ENCODE results near the gene RAB11A.

RAB11A gene

DNA sequence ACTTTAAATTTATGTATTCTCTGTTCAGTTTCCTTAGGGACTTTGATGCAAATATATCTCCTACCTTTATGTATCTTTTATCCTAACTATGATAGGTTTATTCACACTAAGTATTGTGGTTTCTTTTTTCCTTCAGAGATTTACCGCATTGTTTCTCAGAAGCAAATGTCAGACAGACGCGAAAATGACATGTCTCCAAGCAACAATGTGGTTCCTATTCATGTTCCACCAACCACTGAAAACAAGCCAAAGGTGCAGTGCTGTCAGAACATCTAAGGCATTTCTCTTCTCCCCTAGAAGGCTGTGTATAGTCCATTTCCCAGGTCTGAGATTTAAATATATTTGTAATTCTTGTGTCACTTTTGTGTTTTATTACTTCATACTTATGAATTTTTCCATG is 18.3 kb downstream of the RAB11A start:
- DNase-seq: no peak

DNA sequence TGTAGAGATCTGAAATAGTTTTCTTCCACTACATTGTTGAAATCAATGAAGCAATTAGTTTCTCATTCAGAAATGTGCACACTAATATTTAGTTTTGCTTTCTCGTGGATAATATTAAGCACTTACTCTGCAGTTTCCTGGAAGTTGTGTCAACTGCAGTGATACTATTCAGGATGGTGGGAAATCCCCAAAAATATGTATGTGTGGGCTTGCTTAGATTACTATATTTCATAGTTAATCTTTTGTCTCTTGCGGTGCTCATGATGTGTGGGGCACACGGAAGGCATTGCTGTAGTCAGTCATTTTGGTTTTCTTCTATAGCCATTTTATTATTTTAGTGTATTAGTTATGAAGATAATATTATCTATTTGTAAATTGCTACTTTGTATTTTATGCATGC is 19.7 kb downstream of the RAB11A start:
- DNase-seq: no peak

- DNase-seq: no peak
Measured at GRCh38 chr15:65893060-65893459, 23.8 kb downstream of the RAB11A start.

- DNase-seq: no peak
Measured at GRCh38 chr15:65896236-65896635, 26.9 kb downstream of the RAB11A start.

DNA sequence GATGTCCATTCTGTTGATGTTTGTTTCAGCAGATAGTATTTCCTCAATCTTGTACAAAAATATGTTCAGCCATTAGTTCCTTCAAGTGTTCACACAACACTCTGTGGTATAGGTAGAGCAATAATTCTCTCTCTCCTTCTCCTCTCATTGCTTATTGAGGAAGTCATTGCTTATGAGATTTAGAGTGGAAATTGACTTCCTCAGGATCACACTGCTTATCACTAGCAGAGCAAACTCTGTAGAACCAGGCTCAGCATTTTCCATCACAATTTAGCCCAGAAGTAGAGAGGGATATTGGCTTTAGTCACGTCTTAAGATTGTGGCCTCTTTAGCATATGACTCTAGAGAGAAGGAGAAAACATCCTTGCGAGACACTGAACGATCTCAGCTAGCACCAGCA is 31.2 kb downstream of the RAB11A start:
- no peak for DNase-seq

GRCh38 chr15:65901336-65901735 is 32.0 kb downstream of the RAB11A start:
- DNase-seq: no peak

GRCh38 chr15:65901836-65902235 is 32.5 kb downstream of the RAB11A start:
- no peak for DNase-seq

DNA sequence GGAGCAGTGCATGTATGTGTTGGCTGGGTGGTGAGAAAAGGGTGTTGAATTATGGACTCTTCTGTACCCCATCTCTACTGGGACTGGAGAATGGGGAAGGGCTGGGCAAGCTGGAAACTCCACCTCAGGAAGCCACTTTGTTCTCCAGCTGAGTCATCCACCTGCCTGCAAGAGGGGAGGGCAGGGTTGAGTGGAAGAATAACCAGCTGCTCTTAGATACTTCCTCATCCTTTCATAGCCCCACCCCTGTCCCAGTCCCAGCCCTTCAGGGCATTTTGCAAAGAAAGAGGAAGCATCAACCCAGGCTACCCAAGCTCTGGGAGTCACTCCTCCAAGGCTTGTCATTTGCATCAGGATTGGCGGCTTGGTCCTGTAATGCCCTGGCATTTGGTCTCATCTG is 33.1 kb downstream of the RAB11A start:
- DNase-seq: peak; percentile 87

DNA sequence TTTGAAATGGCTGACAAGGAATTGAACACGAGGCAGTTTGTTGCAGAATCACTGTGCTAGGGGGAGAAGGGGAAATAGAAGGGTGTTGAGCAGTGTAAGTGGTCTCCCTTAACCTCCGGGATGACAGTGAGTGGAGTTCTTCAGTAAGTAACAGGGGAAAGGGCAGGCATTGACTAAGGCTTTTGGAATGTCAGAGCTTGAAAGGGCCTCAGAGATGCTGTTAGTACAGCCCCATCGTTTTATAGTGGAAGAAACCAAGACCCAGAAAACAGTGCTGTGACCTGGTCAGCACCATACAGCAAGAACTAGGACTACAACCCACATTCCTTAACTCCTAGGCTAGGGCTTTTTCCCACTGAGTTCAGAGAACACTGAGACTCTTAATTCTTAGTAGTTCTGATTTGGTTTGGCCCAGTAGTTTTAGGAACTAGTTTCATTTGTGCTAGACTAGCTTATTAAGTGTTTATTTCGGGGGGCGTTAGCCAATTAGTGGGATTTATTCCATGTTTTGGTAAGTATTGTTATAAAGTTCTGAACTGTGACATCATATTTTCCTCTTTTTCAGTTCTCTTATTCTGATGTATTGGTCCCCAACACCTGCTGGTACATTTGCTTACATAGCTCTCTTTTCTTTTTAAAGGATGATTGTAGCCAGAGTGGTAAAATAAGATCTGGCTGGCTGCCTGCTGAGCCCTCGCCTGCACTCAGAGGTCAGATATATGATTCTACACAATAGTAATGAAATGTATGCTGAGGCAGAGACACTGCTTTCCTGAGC is 34.2 kb downstream of the RAB11A start:
- peak; percentile 50 for DNase-seq

- DNase-seq: no peak
Measured at GRCh38 chr15:65904301-65904700, 35.0 kb downstream of the RAB11A start.

- peak; percentile 24 for DNase-seq
Measured at GRCh38 chr15:65906396-65906795, 37.1 kb downstream of the RAB11A start.

GRCh38 chr15:65907661-65908060 is 38.4 kb downstream of the RAB11A start:
- no peak for DNase-seq

DNA sequence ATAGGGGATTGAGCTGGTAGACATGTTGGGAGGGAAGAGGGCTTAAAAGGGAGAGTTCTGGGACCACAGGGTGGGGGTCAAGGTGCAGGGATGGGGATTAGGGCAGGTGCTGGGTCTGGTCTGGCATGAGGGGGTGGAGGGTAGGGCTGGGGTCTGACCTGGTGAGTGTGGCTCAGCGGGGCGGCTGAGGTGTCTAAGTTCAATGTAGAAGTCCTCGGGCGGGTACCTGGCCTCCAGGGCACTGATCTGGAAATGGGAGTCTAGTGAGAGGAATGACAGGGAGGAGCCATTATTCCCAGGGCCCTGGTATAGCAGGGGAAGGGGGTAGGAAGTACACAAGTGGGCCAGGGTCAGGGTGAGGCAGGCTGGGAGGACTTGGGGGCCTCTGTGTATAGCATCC is 39.6 kb downstream of the RAB11A start:
- DNase-seq: no peak

- DNase-seq: no peak
Measured at GRCh38 chr15:65909831-65910230, 40.5 kb downstream of the RAB11A start.

GRCh38 chr15:65910341-65910740 is 41.0 kb downstream of the RAB11A start:
- no peak for DNase-seq

DNA sequence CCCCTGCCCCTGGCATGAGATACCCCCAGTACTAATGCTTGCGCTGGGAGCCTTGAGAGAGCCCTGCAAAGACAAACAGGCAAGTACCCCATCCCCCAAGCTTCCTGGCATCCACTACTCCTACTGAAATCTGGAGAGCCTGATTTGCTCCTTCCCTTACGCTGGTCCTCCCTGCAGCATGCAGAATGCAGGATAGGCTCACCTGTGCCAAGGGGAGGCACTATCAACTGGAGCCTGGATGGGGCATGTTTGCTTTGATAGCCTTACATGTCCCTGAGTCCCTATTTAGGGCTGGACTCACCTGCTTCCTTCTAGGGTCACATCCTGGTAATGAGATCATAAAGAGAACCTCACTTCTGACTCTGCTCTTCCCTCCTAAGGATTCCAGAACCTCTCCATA is 42.9 kb downstream of the RAB11A start:
- no peak for DNase-seq

GRCh38 chr15:65913631-65914199 is 44.4 kb downstream of the RAB11A start:
- DNase-seq: no peak

DNA sequence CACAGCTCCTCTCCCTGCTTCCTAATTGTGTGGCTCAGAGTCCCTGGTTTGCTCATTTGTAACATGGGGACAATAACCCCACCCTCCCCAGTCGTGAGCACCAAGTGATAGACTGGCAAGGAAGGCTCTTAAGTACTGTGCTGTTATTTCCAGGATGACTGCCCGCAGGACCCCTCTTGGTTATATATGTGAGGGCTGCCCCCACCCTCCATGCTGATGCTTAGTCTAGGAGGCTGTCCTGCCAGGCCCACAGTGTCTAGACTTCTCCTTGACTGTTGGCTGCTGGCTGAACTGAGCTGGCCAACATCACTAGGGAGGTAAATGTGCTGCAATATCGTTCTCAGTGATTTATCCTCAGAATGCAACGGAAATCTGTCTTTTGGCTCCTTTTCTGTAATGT is 45.1 kb downstream of the RAB11A start:
- DNase-seq: no peak

DNA sequence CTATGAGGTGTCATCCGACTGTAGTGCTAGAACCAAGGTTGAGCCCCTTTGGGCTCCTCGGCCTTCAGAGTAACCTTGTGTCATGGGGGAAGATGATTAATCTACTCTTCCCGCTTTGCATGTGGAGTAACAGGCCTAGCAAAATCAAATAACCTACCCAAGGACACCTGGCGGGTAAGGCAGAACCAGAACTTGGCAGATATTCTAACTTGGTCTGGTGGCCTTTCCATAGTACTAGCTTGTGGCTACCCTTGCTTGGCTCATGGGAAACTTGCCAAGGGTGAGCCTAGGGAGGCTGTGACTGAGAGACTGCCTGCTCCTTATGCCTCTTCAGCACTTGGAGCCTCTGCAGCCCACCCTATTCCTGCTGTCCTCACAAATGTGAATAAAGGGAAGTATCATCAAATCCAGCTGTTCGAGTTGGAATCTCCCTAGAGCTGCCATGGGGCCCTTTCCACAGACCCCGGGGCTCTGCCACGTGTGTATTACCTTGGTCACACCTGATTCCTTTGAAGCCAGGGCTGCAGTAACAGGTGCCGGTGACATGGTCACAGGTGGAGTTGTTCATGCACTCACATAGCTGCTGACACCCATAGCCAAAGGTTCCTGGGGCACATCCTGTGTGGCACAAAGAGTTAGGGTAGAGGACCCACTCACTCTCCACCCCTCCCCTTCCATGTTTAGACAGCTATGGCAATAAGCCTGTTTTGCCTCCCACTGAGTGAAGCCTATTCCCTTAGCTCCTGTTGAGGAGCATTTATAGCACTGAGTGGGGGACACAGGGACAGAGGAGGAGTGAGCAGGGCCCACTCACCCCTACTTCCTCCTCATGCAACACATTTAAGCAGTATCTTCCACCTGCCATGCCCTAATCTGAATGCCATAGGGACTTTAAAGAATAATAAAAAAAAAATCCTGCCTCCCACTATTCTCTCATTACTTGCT is 46.0 kb downstream of the RAB11A start:
- DNase-seq: no peak

DNA sequence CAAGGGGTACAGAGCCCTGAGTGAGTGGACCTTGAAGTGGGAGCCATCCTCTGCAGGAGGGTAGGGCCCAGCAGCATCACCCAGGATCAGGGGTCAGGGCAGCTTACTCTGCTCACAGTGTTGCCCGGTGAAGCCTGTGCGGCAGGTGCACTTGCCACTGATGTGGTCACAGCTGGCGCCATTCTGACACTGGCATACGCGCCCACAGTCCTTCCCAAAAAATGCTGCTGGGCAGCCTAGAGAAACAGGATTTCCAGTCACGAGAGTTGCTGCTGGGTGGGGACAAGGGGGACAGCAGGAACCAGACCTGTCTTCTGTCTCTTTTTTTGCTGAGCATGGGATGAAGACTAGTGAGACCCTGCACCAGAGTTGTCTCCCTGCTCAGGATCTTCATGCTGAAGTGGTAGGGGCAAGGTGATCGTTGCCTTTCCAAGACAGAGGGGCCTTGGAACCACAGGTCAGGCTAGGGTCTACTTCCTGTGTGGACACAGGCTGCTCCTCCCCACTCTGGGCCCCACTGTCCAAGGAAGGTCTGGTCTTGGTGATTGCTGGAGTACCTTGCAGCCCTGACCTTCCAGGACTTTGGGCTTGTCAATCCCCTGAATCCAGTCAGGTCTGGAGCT is 46.9 kb downstream of the RAB11A start:
- DNase-seq: no peak

- DNase-seq: peak; percentile 78
Measured at GRCh38 chr15:65916664-65917406, 47.5 kb downstream of the RAB11A start.

- DNase-seq: no peak
Measured at GRCh38 chr15:65917407-65917756, 48.1 kb downstream of the RAB11A start.

DNA sequence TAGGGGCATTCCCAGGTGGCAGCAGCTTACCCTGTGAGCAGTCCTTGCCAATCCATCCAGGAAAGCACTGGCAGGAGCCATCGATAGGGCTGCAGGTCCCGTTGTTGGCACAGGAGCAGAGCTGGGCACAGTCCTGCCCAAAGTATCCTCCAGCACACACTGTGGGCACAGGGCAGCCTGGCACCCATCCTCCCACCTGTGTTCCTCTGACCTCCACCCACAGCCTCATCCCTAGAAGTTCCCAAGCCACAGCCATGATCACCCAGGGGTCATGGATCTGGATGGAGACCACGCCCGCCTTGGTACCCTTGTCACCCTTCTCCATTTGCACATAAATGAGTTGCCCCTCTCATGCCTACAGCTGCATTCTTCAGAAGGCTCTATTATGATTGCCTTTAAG is 48.6 kb downstream of the RAB11A start:
- no peak for DNase-seq
